Liver (tissue), 9 donors: ENCODE measurements around the gene SNAPC3. TPM values are rescaled to one million over a fixed set of nuclear protein-coding genes. Genes with fewer than 3 reads are reported as not detected.

Experiments
- DNase-seq: peaks from one replicate; pipeline ENCODE4 v3.0.0-alpha.2; 2017; ENCODE audit warnings: low spot score
- H3K27ac ChIP-seq, 2 donors: one replicate each; pipeline ENCODE4 v1.7.0; 2013; ENCODE audit warnings: inconsistent platforms in 2 of 2, low read length in 2 of 2, control low read depth in 1 of 2, low read depth in 1 of 2, mild to moderate bottlenecking in 1 of 2
- H3K27me3 ChIP-seq, 4 donors: one replicate each; pipeline versions ENCODE4 v1.6.1 to v1.7.0; 2013; ENCODE audit warnings: low read length in 3 of 4, inconsistent platforms in 1 of 4, mild to moderate bottlenecking in 1 of 4, moderate library complexity in 1 of 4; ENCODE audit not compliant: control insufficient read depth in 4 of 4, insufficient read depth in 4 of 4
- H3K36me3 ChIP-seq, 4 donors: one replicate each; pipeline versions ENCODE4 v1.6.1 to v1.7.0; 2013; ENCODE audit warnings: low read length in 3 of 4, mild to moderate bottlenecking in 3 of 4, low read depth in 1 of 4, moderate library complexity in 1 of 4; ENCODE audit not compliant: control insufficient read depth in 4 of 4, insufficient read depth in 3 of 4
- H3K4me1 ChIP-seq, 4 donors: one replicate each; pipeline versions ENCODE4 v1.6.1 to v1.7.0; 2013; ENCODE audit warnings: low read length in 3 of 4, mild to moderate bottlenecking in 3 of 4, moderate library complexity in 1 of 4; ENCODE audit not compliant: control insufficient read depth in 4 of 4, insufficient read depth in 4 of 4
- H3K4me3 ChIP-seq, 3 donors: one replicate each; pipeline versions ENCODE4 v1.6.1 to v1.7.0; 2013; ENCODE audit warnings: low read length in 3 of 3, control low read depth in 1 of 3, low read depth in 1 of 3, mild to moderate bottlenecking in 1 of 3
- H3K9ac ChIP-seq, 2 donors: one replicate each; pipeline ENCODE4 v1.7.0; 2013; ENCODE audit warnings: low read length in 2 of 2, mild to moderate bottlenecking in 2 of 2, moderate library complexity in 2 of 2, control low read depth in 1 of 2, low read depth in 1 of 2
- H3K9me3 ChIP-seq, 4 donors: one replicate each; pipeline versions ENCODE4 v1.6.1 to v1.7.0; 2013; ENCODE audit warnings: low read length in 3 of 4; ENCODE audit not compliant: control insufficient read depth in 4 of 4
- ATF3 ChIP-seq: IDR thresholded peaks from 2 replicates; pipeline ENCODE4 v1.6.1; 2016; ENCODE audit warnings: antibody characterized with exemption
- CTCF ChIP-seq: fragments of 150-350 bp; IDR thresholded peaks from 2 replicates; pipeline ENCODE4 v1.5.1; 2017; ENCODE audit warnings: improper control_type of control experiment, low read depth, low read length; ENCODE audit not compliant: missing input control
- EGR1 ChIP-seq, 2 donors: IDR thresholded peaks; 2 replicates each; pipeline ENCODE4 v1.6.1; 2016 to 2018; ENCODE audit warnings: antibody characterized with exemption in 2 of 2, low read depth in 2 of 2
- FOXA1 ChIP-seq: IDR thresholded peaks from 2 replicates; pipeline ENCODE4 v1.6.1; 2016; ENCODE audit warnings: antibody characterized with exemption
- FOXA2 ChIP-seq: IDR thresholded peaks from 2 replicates; pipeline ENCODE4 v1.6.1; 2016; ENCODE audit warnings: antibody characterized with exemption
- GABPA ChIP-seq, 2 donors: IDR thresholded peaks in 1 of 2; conservative IDR thresholded peaks in 1 of 2; 2 replicates each; pipeline ENCODE4 v1.6.1; 2016; ENCODE audit warnings: antibody characterized with exemption in 2 of 2, mild to moderate bottlenecking in 1 of 2, moderate library complexity in 1 of 2
- HNF4A ChIP-seq, 2 donors: conservative IDR thresholded peaks; 2 replicates each; pipeline ENCODE4 v1.6.1; 2016; ENCODE audit warnings: antibody characterized with exemption in 2 of 2, mild to moderate bottlenecking in 2 of 2
- HNF4G ChIP-seq: IDR thresholded peaks from 2 replicates; pipeline ENCODE4 v1.6.1; 2016; ENCODE audit warnings: antibody characterized with exemption
- JUND ChIP-seq, 2 donors: IDR thresholded peaks; 2 replicates each; pipeline ENCODE4 v1.6.1; 2016; ENCODE audit warnings: antibody characterized with exemption in 2 of 2
- MAX ChIP-seq: IDR thresholded peaks from 2 replicates; pipeline ENCODE4 v1.6.1; 2016; ENCODE audit warnings: antibody characterized with exemption
- NR2F2 ChIP-seq: IDR thresholded peaks from 2 replicates; pipeline ENCODE4 v1.6.1; 2016; ENCODE audit warnings: antibody characterized with exemption
- RAD21 ChIP-seq, 2 donors: IDR thresholded peaks; 2 replicates each; pipeline ENCODE4 v1.6.1; 2016; ENCODE audit warnings: antibody characterized with exemption in 2 of 2, mild to moderate bottlenecking in 2 of 2
- REST ChIP-seq: IDR thresholded peaks from 2 replicates; pipeline ENCODE4 v1.6.1; 2016; ENCODE audit warnings: antibody characterized with exemption, mild to moderate bottlenecking
- RXRA ChIP-seq, 2 donors: IDR thresholded peaks; 2 replicates each; pipeline ENCODE4 v1.6.1; 2017 to 2018; ENCODE audit warnings: antibody characterized with exemption in 2 of 2, mild to moderate bottlenecking in 1 of 2
- SP1 ChIP-seq: IDR thresholded peaks from 2 replicates; pipeline ENCODE4 v1.6.1; 2018; ENCODE audit warnings: antibody characterized with exemption, mild to moderate bottlenecking
- TAF1 ChIP-seq: conservative IDR thresholded peaks from 2 replicates; pipeline ENCODE4 v1.6.1; 2016; ENCODE audit warnings: antibody characterized with exemption, mild to moderate bottlenecking
- YY1 ChIP-seq: IDR thresholded peaks from 2 replicates; pipeline ENCODE4 v1.6.1; 2016; ENCODE audit warnings: antibody characterized with exemption, mild to moderate bottlenecking
- ZBTB33 ChIP-seq: IDR thresholded peaks from 2 replicates; pipeline ENCODE4 v1.6.1; 2016; ENCODE audit warnings: antibody characterized with exemption
- WGBS: extraction: QIAGEN DNeasy Blood & Tissue Kit; methylation state at CpG from one replicate; pipeline ENCODE4 v1.1.7; 2013; 5-methylcytosine and 5-hydroxymethylcytosine counted together
- polyA plus RNA-seq, 2 donors: library from polyadenylated mRNA; stranded (reverse) in 1 of 2; unstranded in 1 of 2; fragments of 200-250 nt in 1 of 2; fragments of >200 nt in 1 of 2; fragmentation: Nextera tagmentation in 1 of 2; extraction: Ambion mirVana in 1 of 2; gene quantifications; one replicate each; pipeline versions ENCODE4 v1.2.1 to v1.2.3, GENCODE V29; 2013 to 2015
- total RNA-seq, 2 donors: library from RNA; depleted of rRNA; stranded (reverse); fragments of >200 nt; gene quantifications; one replicate each; pipeline ENCODE4 v1.2.3, GENCODE V29; 2014
- donor health status: healthy.
- donor health status: healthy.
- donor health status: healthy.
- donor health status: healthy.
- donor health status: healthy.

SNAPC3 gene
- total and polyA plus RNA-seq, 4 donors = 7.4 to 19.6 (median 13.5) TPM

GRCh38 chr9:15400281-15400941 lies 22.3 kb upstream of the SNAPC3 start:
- no peak overlapping the region for H3K27ac ChIP-seq
- TF ChIP-seq GABPA (IDR thresholded peaks at IDR 0.05 in 1 of 2, conservative IDR thresholded peaks at IDR 0.05 in 1 of 2) (no peak), CTCF (no peak), ZBTB33 (no peak), HNF4G (no peak), YY1 (no peak)
- no peak for DNase-seq
- H3K9me3 ChIP-seq = no peaks in the 10 kb centered on the region
- H3K27me3 ChIP-seq = no peaks in the 10 kb centered on the region
- no peaks in the 10 kb centered on the region for H3K36me3 ChIP-seq
- no peak overlapping the region for H3K9ac ChIP-seq
- 66% methylated on average over 5 of the region's 5 CpGs for WGBS
- H3K4me1 ChIP-seq = no peaks in the 10 kb centered on the region
- H3K4me3 ChIP-seq = no peak overlapping the region

- Histone ChIP-seq H3K27ac (no peak overlapping the region), H3K27me3 (no peaks in the 10 kb centered on the region), H3K9me3 (no peaks in the 10 kb centered on the region), H3K9ac (no peak overlapping the region), H3K4me3 (no peak overlapping the region), H3K36me3 (no peaks in the 10 kb centered on the region), H3K4me1 (no peaks in the 10 kb centered on the region)
- 87% methylated on average over 8 of the region's 8 CpGs for WGBS
- no peak for DNase-seq
- TF ChIP-seq GABPA (IDR thresholded peaks at IDR 0.05 in 1 of 2, conservative IDR thresholded peaks at IDR 0.05 in 1 of 2) (no peak), RXRA (IDR thresholded peaks at IDR 0.05) (no peak), TAF1 (no peak), HNF4A (conservative IDR thresholded peaks at IDR 0.05) (no peak), ZBTB33 (no peak), REST (no peak), YY1 (no peak), EGR1 (IDR thresholded peaks at IDR 0.05; ENCODE audit: low read depth in 2 of 2) (no peak), ATF3 (no peak), RAD21 (IDR thresholded peaks at IDR 0.05) (no peak), CTCF (no peak), JUND (IDR thresholded peaks at IDR 0.05) (no peak), MAX (no peak), SP1 (no peak), NR2F2 (no peak), HNF4G (no peak), FOXA1 (no peak), FOXA2 (no peak)
Measured at GRCh38 chr9:15401266-15401665, 21.4 kb upstream of the SNAPC3 start.
